B cell (primary cell): ENCODE data around the gene MICAL3. TPM values are rescaled to one million over a fixed set of nuclear protein-coding genes. Genes with fewer than 3 reads are reported as not detected.
A peak's percentile ranks its signal among the peaks of the same experiment; 100 is the strongest.

ENCODE experiments used
- ATAC-seq: fragments of 200-7000 bp; cut with Tn5 transposase; one replicate; pipeline ENCODE4 v1.10.0; 2021; ENCODE audit warnings: low read depth, mild to moderate bottlenecking, moderate number of reproducible peaks, moderate library complexity
- CTCF ChIA-PET: fragments of 350-600 bp; sonication (Branson Sonifier 250); formaldehyde crosslinking; loops from one replicate; lab custom pipeline; 2021; ENCODE audit warnings: antibody characterized with exemption, inconsistent platforms; lab: Charles Lee
- POLR2A ChIA-PET: fragments of 350-600 bp; sonication (Branson Sonifier 250); formaldehyde crosslinking; loops from one replicate; lab custom pipeline; 2021; ENCODE audit warnings: antibody characterized with exemption; lab: Charles Lee
- DNase-seq: peaks from one replicate; pipeline ENCODE4 v3.0.0; 2013
- H2AFZ ChIP-seq: 2 replicates; pipeline ENCODE4 v1.6.1; 2012; ENCODE audit warnings: mild to moderate bottlenecking, low read depth, low read length; ENCODE audit not compliant: insufficient read depth, poor library complexity, severe bottlenecking
- H3K27ac ChIP-seq, 2 donors: 1 replicate in 1 of 2; 2 replicates in 1 of 2; pipeline ENCODE4 v1.5.1; 2012 to 2013; ENCODE audit warnings: low read length in 2 of 2, mild to moderate bottlenecking in 2 of 2, moderate library complexity in 1 of 2
- H3K27me3 ChIP-seq, 4 experiments: fragments of 200-600 bp in 1 of 4; sonication (generic) in 1 of 4; replicated peaks in 1 of 4; 1 replicate in 2 of 4; 2 replicates in 2 of 4; pipeline versions ENCODE4 v1.6.1 to v1.7.0; 2013 to 2016; ENCODE audit warnings: low read length in 3 of 4, mild to moderate bottlenecking in 2 of 4, mixed read lengths in 1 of 4, moderate library complexity in 1 of 4; ENCODE audit not compliant: insufficient read depth in 4 of 4, control insufficient read depth in 3 of 4; ENCODE audit errors: control extremely low read depth in 1 of 4
- H3K36me3 ChIP-seq, 2 experiments: replicated peaks in 1 of 2; 1 replicate in 1 of 2; 2 replicates in 1 of 2; pipeline versions ENCODE4 v1.6.1 to v1.7.1; 2013; ENCODE audit warnings: low read length in 1 of 2; ENCODE audit not compliant: insufficient read depth in 2 of 2, control insufficient read depth in 1 of 2; ENCODE audit errors: control extremely low read depth in 1 of 2, extremely low read depth in 1 of 2
- H3K4me1 ChIP-seq, 2 donors: fragments of 200-600 bp in 1 of 2; sonication (generic) in 1 of 2; 1 replicate in 1 of 2; 2 replicates in 1 of 2; pipeline versions ENCODE4 v1.5.1 to v1.6.1; 2013 to 2017; ENCODE audit warnings: low read length in 2 of 2; ENCODE audit not compliant: control insufficient read depth in 2 of 2, insufficient read depth in 2 of 2
- H3K4me2 ChIP-seq: replicated peaks from 2 replicates; pipeline ENCODE3; 2012; ENCODE audit warnings: mild to moderate bottlenecking, low read depth, low read length; ENCODE audit not compliant: poor library complexity, severe bottlenecking
- H3K4me3 ChIP-seq, 5 experiments: fragments of 200-600 bp in 1 of 5; sonication (generic) in 1 of 5; 1 replicate in 3 of 5; 2 replicates in 2 of 5; pipeline versions ENCODE4 v1.5.1 to v1.7.0; 2011 to 2016; ENCODE audit warnings: low read length in 4 of 5, mild to moderate bottlenecking in 4 of 5, low read depth in 2 of 5, control low read depth in 1 of 5, moderate library complexity in 1 of 5; ENCODE audit not compliant: insufficient read depth in 1 of 5; ENCODE audit errors: control extremely low read depth in 1 of 5, extremely low read depth in 1 of 5
- H3K79me2 ChIP-seq: fragments of 200-600 bp; sonication (generic); one replicate; pipeline ENCODE4 v1.6.0; 2016; ENCODE audit warnings: low read length; ENCODE audit not compliant: control insufficient read depth, insufficient read depth
- H3K9ac ChIP-seq: fragments of 200-600 bp; sonication (generic); 2 replicates; pipeline ENCODE4 v1.6.1; 2017; ENCODE audit warnings: mild to moderate bottlenecking, low read length, moderate library complexity
- H3K9me3 ChIP-seq, 3 donors: one replicate each; pipeline versions ENCODE4 v1.6.1 to v1.7.1; 2013; ENCODE audit warnings: low read length in 2 of 3; ENCODE audit not compliant: control insufficient read depth in 2 of 3, insufficient read depth in 1 of 3; ENCODE audit errors: control extremely low read depth in 1 of 3
- H4K20me1 ChIP-seq: 2 replicates; pipeline ENCODE4 v1.6.0; 2012; ENCODE audit warnings: mild to moderate bottlenecking, low read length; ENCODE audit not compliant: insufficient read depth, control insufficient read depth, poor library complexity, severe bottlenecking
- H3K27ac Mint-ChIP-seq: one replicate; pipeline ENCODE4 v1.8.0; 2021; ENCODE audit warnings: mixed read lengths
- H3K27me3 Mint-ChIP-seq: one replicate; pipeline ENCODE4 v1.8.0; 2021; ENCODE audit warnings: mixed read lengths
- H3K4me1 Mint-ChIP-seq: one replicate; pipeline ENCODE4 v1.8.0; 2021; ENCODE audit warnings: mixed read lengths
- H3K4me3 Mint-ChIP-seq: one replicate; pipeline ENCODE4 v1.8.0; 2021; ENCODE audit warnings: mixed read lengths
- H3K9me3 Mint-ChIP-seq: one replicate; pipeline ENCODE4 v1.8.0; 2022; ENCODE audit warnings: mixed read lengths; ENCODE audit not compliant: insufficient read depth
- EZH2 ChIP-seq: IDR thresholded peaks from 2 replicates; pipeline ENCODE4 v1.6.1; 2012; ENCODE audit warnings: borderline replicate concordance, low read depth, mild to moderate bottlenecking, moderate library complexity, low read length; ENCODE audit not compliant: insufficient read depth, poor library complexity, severe bottlenecking
- WGBS: methylation state at CpG from one replicate; pipeline ENCODE4 v1.1.5; 2013; ENCODE audit warnings: missing lambda C conversion rate; ENCODE audit not compliant: insufficient coverage; 5-methylcytosine and 5-hydroxymethylcytosine counted together
- intact Hi-C: fragments of 100-400 bp; cut with micrococcal nuclease; formaldehyde crosslinking; loops from one replicate; pipeline ENCODE4 v1.10.0; 2022
- polyA plus RNA-seq: library from polyadenylated mRNA; depleted of rRNA; stranded (reverse); fragments of >200 nt; gene quantifications from 2 replicates; pipeline ENCODE4 v1.2.3, GENCODE V29; 2012
- total RNA-seq, 2 donors: library from RNA; stranded (reverse); fragments of 120-200 nt in 1 of 2; gene quantifications; 1 replicate in 1 of 2; 2 replicates in 1 of 2; pipeline versions ENCODE4 v1.2.3 to v1.2.4, GENCODE V29; 2013 to 2022
- TF ChIP-seq, protein P1 (sequence below): fragments of 200-600 bp; IDR thresholded peaks from one replicate; pipeline ENCODE4 v1.8.0; 2022; ENCODE audit warnings: antibody characterized with exemption, mild to moderate bottlenecking

MICAL3 gene
- total and polyA plus RNA-seq, 2 donors (not counting 1 experiment from before 2014, with no cell fraction given), result 50.5 to 253 TPM

DNA sequence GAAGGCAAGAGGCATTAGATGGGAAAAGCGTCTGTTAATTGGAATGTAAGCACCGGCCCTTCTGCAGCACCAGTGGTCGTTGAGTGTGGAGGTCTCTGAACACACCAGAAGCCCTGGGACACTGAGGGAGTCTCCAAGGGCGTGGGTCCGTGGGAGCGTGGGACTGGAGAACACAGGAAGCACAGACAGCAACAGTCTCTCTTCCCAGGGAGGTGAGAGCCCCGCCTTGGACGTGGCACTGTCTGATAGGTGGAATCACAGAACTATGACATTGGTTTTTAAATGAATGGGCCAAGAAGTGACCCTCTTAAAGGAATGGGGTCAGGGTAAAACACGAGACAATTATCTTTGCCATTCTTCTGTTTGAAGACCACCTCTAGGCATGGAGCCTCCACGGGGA lies 221.9 kb downstream of the MICAL3 start:
- H3K4me1 ChIP-seq, result peaks cover 29 to 40% of the 10 kb centered on the region in 2 donors
- ATAC-seq (no peak), DNase-seq (no peak)
- no peak overlapping the region for H3K4me3 Mint-ChIP-seq
- H3K27ac Mint-ChIP-seq, result peak overlapping the region; percentile 71
- H3K4me3 ChIP-seq, result no peak overlapping the region
- intact Hi-C loops, result no loop called here
- WGBS, result 99% methylated on average over 9 of the region's 10 CpGs
- peaks cover 34% of the 10 kb centered on the region for H3K4me1 Mint-ChIP-seq
- no peaks in the 10 kb centered on the region for H3K27me3 Mint-ChIP-seq
- peaks cover 0 to 41% of the 10 kb centered on the region in 2 experiments for H3K36me3 ChIP-seq
- H3K4me2 ChIP-seq, result no peak overlapping the region
- POLR2A ChIA-PET, result no interaction called here
- no peak overlapping the region for H3K9ac ChIP-seq
- H3K27me3 ChIP-seq, result no peaks in the 10 kb centered on the region
- no peaks in the 10 kb centered on the region for H4K20me1 ChIP-seq
- CTCF ChIA-PET, result interaction anchor here (1.5 kb wide), 1 partner anchor 15 kb away, joined by 5 read pairs; no protein-coding TSS in a partner anchor
- H3K27ac ChIP-seq, result no peak overlapping the region
- peaks cover 4% of the 10 kb centered on the region for H3K79me2 ChIP-seq
- no peak overlapping the region for H2AFZ ChIP-seq
- H3K9me3 Mint-ChIP-seq, result no peaks in the 10 kb centered on the region
- TF ChIP-seq EZH2, result no peak
- TF ChIP-seq, protein P1, sequence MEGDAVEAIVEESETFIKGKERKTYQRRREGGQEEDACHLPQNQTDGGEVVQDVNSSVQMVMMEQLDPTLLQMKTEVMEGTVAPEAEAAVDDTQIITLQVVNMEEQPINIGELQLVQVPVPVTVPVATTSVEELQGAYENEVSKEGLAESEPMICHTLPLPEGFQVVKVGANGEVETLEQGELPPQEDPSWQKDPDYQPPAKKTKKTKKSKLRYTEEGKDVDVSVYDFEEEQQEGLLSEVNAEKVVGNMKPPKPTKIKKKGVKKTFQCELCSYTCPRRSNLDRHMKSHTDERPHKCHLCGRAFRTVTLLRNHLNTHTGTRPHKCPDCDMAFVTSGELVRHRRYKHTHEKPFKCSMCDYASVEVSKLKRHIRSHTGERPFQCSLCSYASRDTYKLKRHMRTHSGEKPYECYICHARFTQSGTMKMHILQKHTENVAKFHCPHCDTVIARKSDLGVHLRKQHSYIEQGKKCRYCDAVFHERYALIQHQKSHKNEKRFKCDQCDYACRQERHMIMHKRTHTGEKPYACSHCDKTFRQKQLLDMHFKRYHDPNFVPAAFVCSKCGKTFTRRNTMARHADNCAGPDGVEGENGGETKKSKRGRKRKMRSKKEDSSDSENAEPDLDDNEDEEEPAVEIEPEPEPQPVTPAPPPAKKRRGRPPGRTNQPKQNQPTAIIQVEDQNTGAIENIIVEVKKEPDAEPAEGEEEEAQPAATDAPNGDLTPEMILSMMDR, result no peak
- no peaks in the 10 kb centered on the region for H3K9me3 ChIP-seq

DNA sequence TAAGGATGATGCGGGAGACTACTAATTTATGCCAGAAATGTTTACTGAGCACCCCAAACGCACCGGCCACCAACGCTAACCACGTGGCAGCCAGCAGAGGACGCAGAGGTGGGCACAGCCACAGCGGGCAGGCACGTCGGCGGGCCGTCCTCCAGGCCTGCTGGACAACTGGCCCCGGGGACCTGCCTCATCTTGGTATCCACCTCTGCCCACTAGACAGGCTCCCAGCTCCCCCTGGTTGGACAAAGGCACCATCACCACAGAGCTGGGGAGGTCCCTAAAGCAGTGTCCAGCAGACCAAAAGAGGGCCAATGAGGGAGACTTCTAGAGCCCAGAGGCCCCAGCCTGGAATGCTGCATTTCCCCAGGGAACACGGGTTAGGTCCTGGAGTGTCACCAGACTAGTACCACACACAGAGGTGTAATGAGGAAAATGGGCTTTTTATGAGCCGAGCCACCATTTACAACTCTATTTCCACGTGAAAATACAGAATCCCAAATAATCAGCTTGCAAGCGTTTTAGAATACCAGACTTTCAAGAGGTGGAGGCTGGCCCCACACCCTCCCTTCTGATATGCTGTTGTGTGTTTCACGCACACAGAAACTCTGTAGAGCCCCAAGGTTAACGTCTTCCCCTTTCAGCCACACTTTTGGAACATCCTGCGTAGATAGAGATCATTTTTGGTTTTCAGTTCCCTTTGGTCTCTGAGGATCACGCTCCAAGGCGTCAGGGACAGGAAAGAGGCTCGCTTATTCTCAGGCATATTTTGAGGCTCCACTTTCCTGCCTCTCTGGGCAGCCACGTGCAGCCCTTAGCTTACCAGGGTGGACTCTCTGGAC lies 226.4 kb downstream of the MICAL3 start:
- peak overlapping the region; percentile 53 for H3K4me2 ChIP-seq
- Mint-ChIP-seq H3K4me3 (peak overlapping the region; percentile 73), H3K27ac (peak overlapping the region; percentile 93), H3K9me3 (no peaks in the 10 kb centered on the region), H3K4me1 (peaks cover 72% of the 10 kb centered on the region), H3K27me3 (no peaks in the 10 kb centered on the region)
- TF ChIP-seq EZH2, result no peak
- TF ChIP-seq, protein P1, result no peak
- DNase-seq (peak; percentile 90), ATAC-seq (peak; percentile 58)
- 60% methylated on average over 20 of the region's 23 CpGs for WGBS
- intact Hi-C loops, result loop anchor here (1.0 to 5.0 kb wide), 3 partner anchors 21 to 241 kb away; no protein-coding TSS in a partner anchor
- peaks cover 28% of the 10 kb centered on the region for H3K79me2 ChIP-seq
- H3K9me3 ChIP-seq, result no peaks in the 10 kb centered on the region
- peaks cover 9% of the 10 kb centered on the region for H4K20me1 ChIP-seq
- peaks cover 56 to 73% of the 10 kb centered on the region in 2 donors for H3K4me1 ChIP-seq
- no peak overlapping the region for H3K9ac ChIP-seq
- H3K27ac ChIP-seq, result peak overlapping the region; percentile 63 to 76
- no peak overlapping the region for H3K4me3 ChIP-seq
- H3K36me3 ChIP-seq, result peaks cover 0 to 21% of the 10 kb centered on the region in 2 experiments
- H3K27me3 ChIP-seq, result no peaks in the 10 kb centered on the region
- ChIA-PET CTCF (interaction anchor here (1.6 to 4.5 kb wide), 7 partner anchors 10 to 278 kb away, joined by 4 to 31 read pairs (median 12); no protein-coding TSS in a partner anchor), POLR2A (interaction anchor here (1.1 to 2.4 kb wide), 5 partner anchors 13 to 56 kb away, joined by 3 to 10 read pairs (median 8); no protein-coding TSS in a partner anchor)
- H2AFZ ChIP-seq, result no peak overlapping the region
